Measurements from ENCODE around the gene NT5DC2. TPM values are rescaled to one million over a fixed set of nuclear protein-coding genes. Genes with fewer than 3 reads are reported as not detected.
A peak's percentile ranks its signal among the peaks of the same experiment; 100 is the strongest.

NT5DC2 gene
- total RNA-seq, 3 donors from 2014 or later (not counting 1 experiment from before 2014, with no cell fraction given) = 2.2 to 10.7 (median 2.2) TPM

GRCh38 chr3:52498137-52499054 lies 35.3 kb downstream of the NT5DC2 start:
- 21% methylated on average over 24 of the region's 24 CpGs for WGBS (ENCODE audit: insufficient coverage)
- peak; percentile 31 to 68 (median 36) for ATAC-seq
- intact Hi-C loops (cut with micrococcal nuclease) = no loop called here

GRCh38 chr3:52495777-52496602 lies 37.7 kb downstream of the NT5DC2 start:
- Mint-ChIP-seq H3K36me3 (no peaks in the 10 kb centered on the region), H3K27ac (no peak overlapping the region), H3K27me3 (ENCODE audit: low read depth in 2 of 2) (no peaks in the 10 kb centered on the region), H3K4me1 (peaks cover 0 to 18% of the 10 kb centered on the region in 2 donors), H3K9me3 (no peaks in the 10 kb centered on the region), H3K4me3 (no peak overlapping the region)
- ATAC-seq = no peak
- Histone ChIP-seq H3K27me3 (ENCODE audit: control insufficient read depth, insufficient read depth, low read length) (no peaks in the 10 kb centered on the region), H3K4me3 (ENCODE audit: low read length) (no peak overlapping the region), H3K4me1 (ENCODE audit: control insufficient read depth, insufficient read depth, low read length) (peaks cover 50% of the 10 kb centered on the region), H3K9me3 (ENCODE audit: control insufficient read depth, insufficient read depth, low read length) (no peaks in the 10 kb centered on the region), H3K27ac (ENCODE audit: low read length) (no peak overlapping the region), H3K36me3 (ENCODE audit: control insufficient read depth, insufficient read depth, low read length) (peaks cover 21% of the 10 kb centered on the region)
- intact Hi-C loops (cut with micrococcal nuclease) = no loop called here
- DNase-seq = no peak
- TF ChIP-seq, protein P1, sequence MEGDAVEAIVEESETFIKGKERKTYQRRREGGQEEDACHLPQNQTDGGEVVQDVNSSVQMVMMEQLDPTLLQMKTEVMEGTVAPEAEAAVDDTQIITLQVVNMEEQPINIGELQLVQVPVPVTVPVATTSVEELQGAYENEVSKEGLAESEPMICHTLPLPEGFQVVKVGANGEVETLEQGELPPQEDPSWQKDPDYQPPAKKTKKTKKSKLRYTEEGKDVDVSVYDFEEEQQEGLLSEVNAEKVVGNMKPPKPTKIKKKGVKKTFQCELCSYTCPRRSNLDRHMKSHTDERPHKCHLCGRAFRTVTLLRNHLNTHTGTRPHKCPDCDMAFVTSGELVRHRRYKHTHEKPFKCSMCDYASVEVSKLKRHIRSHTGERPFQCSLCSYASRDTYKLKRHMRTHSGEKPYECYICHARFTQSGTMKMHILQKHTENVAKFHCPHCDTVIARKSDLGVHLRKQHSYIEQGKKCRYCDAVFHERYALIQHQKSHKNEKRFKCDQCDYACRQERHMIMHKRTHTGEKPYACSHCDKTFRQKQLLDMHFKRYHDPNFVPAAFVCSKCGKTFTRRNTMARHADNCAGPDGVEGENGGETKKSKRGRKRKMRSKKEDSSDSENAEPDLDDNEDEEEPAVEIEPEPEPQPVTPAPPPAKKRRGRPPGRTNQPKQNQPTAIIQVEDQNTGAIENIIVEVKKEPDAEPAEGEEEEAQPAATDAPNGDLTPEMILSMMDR (IDR thresholded peaks at IDR 0.05) = no peak
- 74% methylated on average over 16 of the region's 16 CpGs for WGBS (ENCODE audit: insufficient coverage)

More at GRCh38 chr3:52498137-52499054, 35.3 kb downstream of the NT5DC2 start:
- H3K36me3 Mint-ChIP-seq = no peaks in the 10 kb centered on the region
- peaks cover 0 to 18% of the 10 kb centered on the region in 2 donors for H3K4me1 Mint-ChIP-seq
- no peaks in the 10 kb centered on the region for H3K36me3 ChIP-seq (ENCODE audit: control insufficient read depth, insufficient read depth, low read length)
- H3K9me3 Mint-ChIP-seq = no peaks in the 10 kb centered on the region
- no peak overlapping the region for H3K4me3 Mint-ChIP-seq
- H3K4me3 ChIP-seq (ENCODE audit: low read length) = no peak overlapping the region
- H3K27ac Mint-ChIP-seq = no peak overlapping the region
- H3K27me3 Mint-ChIP-seq (ENCODE audit: low read depth in 2 of 2) = no peaks in the 10 kb centered on the region
- H3K4me1 ChIP-seq (ENCODE audit: control insufficient read depth, insufficient read depth, low read length) = peaks cover 46% of the 10 kb centered on the region
- H3K27ac ChIP-seq (ENCODE audit: low read length) = no peak overlapping the region
- DNase-seq = no peak
- no peaks in the 10 kb centered on the region for H3K9me3 ChIP-seq (ENCODE audit: control insufficient read depth, insufficient read depth, low read length)
- H3K27me3 ChIP-seq (ENCODE audit: control insufficient read depth, insufficient read depth, low read length) = no peaks in the 10 kb centered on the region
- TF ChIP-seq, protein P1 (IDR thresholded peaks at IDR 0.05) = no peak

- H3K4me1 ChIP-seq (ENCODE audit: control insufficient read depth, insufficient read depth, low read length) = peaks cover 53% of the 10 kb centered on the region
- intact Hi-C loops (cut with micrococcal nuclease) = no loop called here
- peak in 2 of 3 donors; percentile 31 to 38 for ATAC-seq
- no peaks in the 10 kb centered on the region for H3K27me3 ChIP-seq (ENCODE audit: control insufficient read depth, insufficient read depth, low read length)
- WGBS (ENCODE audit: insufficient coverage) = 24% methylated on average over 25 of the region's 25 CpGs
- H3K27me3 Mint-ChIP-seq (ENCODE audit: low read depth in 2 of 2) = no peaks in the 10 kb centered on the region
- H3K27ac Mint-ChIP-seq = peak within 1 kb of the TSS; percentile 53 to 68
- no peak within 1 kb of the TSS for H3K4me3 Mint-ChIP-seq
- peaks cover 26% of the 10 kb centered on the region for H3K36me3 ChIP-seq (ENCODE audit: control insufficient read depth, insufficient read depth, low read length)
- no peaks in the 10 kb centered on the region for H3K9me3 ChIP-seq (ENCODE audit: control insufficient read depth, insufficient read depth, low read length)
- no peak within 1 kb of the TSS for H3K27ac ChIP-seq (ENCODE audit: low read length)
- TF ChIP-seq, protein P1 (IDR thresholded peaks at IDR 0.05) = no peak
- H3K9me3 Mint-ChIP-seq = no peaks in the 10 kb centered on the region
- H3K4me3 ChIP-seq (ENCODE audit: low read length) = no peak within 1 kb of the TSS
- DNase-seq = no peak
- H3K4me1 Mint-ChIP-seq = peaks cover 0 to 18% of the 10 kb centered on the region in 2 donors
- H3K36me3 Mint-ChIP-seq = no peaks in the 10 kb centered on the region
Observed at GRCh38 chr3:52494886-52495495, 38.7 kb downstream of the NT5DC2 start, which contains the start of gene STAB1. Gene STAB1 (plus strand): TSS chr3:52495338. CDS start chr3:52495414, 76 bp downstream.
